HCT116 (cell line): Measurements from ENCODE around the gene UBAC2. TPM values are rescaled to one million over a fixed set of nuclear protein-coding genes. Genes with fewer than 3 reads are reported as not detected.

ENCODE experiments used
- ATAC-seq: fragments of 200-7000 bp; cut with Tn5 transposase; 2 replicates; pipeline ENCODE4 v1.9.1; 2020; ENCODE audit warnings: mild to moderate bottlenecking, moderate library complexity
- BruUV-seq: library from RNA; stranded (reverse); fragments of 400-500 nt; replicated peaks from 2 replicates; lab custom pipeline; 2021; lab: Mats Ljungman, UMichigan
- CTCF ChIA-PET: fragments of 300-600 bp; sonication (Branson Sonifier 250); formaldehyde crosslinking; loops from one replicate; lab custom pipeline; 2021; ENCODE audit warnings: antibody characterized with exemption; lab: Charles Lee
- POLR2A ChIA-PET: fragments of 300-600, 350-600 bp; sonication (Branson Sonifier 250); formaldehyde crosslinking; loops from one replicate; lab custom pipeline; 2021; ENCODE audit warnings: antibody characterized with exemption; lab: Charles Lee
- RAD21 ChIA-PET, 2 experiments: fragments of 300-600 bp; sonication (Branson Sonifier 250); formaldehyde crosslinking; loops; one replicate each; lab custom pipeline; 2023; ENCODE audit warnings: low total read pairs in 2 of 2; ENCODE audit not compliant: uncharacterized antibody in 2 of 2, unreplicated experiment in 2 of 2, low non-redundant PET in 1 of 2; lab: Charles Lee
- DNase-seq: peaks from one replicate; pipeline ENCODE4 v3.0.0-alpha.2; 2010; ENCODE audit warnings: low read depth, low spot score
- H2AFZ ChIP-seq: fragments of 200-600 bp; shearing (Covaris generic), sonication (generic); 2 replicates; pipeline ENCODE4 v1.6.1; 2017; ENCODE audit warnings: low read depth, mixed run types, mixed read lengths, antibody characterized with exemption, low read length; ENCODE audit not compliant: poor library complexity, severe bottlenecking
- H3K27ac ChIP-seq: 2 replicates; pipeline ENCODE4 v1.5.1; 2012; ENCODE audit warnings: low read depth, low read length
- H3K27me3 ChIP-seq: fragments of 200-600 bp; sonication (generic); 2 replicates; pipeline ENCODE4 v1.6.1; 2016; ENCODE audit warnings: mixed run types, low read length, mixed read lengths; ENCODE audit not compliant: insufficient read depth
- H3K36me3 ChIP-seq, 2 experiments: fragments of 200-500 bp in 1 of 2; fragments of 200-600 bp in 1 of 2; sonication (Bioruptor generic) in 1 of 2; sonication (generic) in 1 of 2; 2 replicates each; pipeline versions ENCODE4 v1.5.1 to v1.6.1; 2014 to 2016; ENCODE audit warnings: low read length in 2 of 2, inconsistent platforms in 1 of 2, mixed read lengths in 1 of 2, mixed run types in 1 of 2; ENCODE audit not compliant: insufficient read depth in 2 of 2, control insufficient read depth in 1 of 2
- H3K4me1 ChIP-seq, 2 experiments: fragments of 200-600 bp in 1 of 2; sonication (generic) in 1 of 2; 2 replicates each; pipeline versions ENCODE4 v1.5.1 to v1.6.1; 2012 to 2017; ENCODE audit warnings: low read length in 2 of 2, inconsistent platforms in 1 of 2, mild to moderate bottlenecking in 1 of 2, mixed read lengths in 1 of 2, mixed run types in 1 of 2, moderate library complexity in 1 of 2; ENCODE audit not compliant: insufficient read depth in 2 of 2, control insufficient read depth in 1 of 2
- H3K4me2 ChIP-seq: fragments of 200-600 bp; sonication (generic); 2 replicates; pipeline ENCODE4 v1.6.1; 2017; ENCODE audit warnings: mixed run types, low read length, mixed read lengths
- H3K4me3 ChIP-seq, 2 experiments: fragments of 200-600 bp in 1 of 2; sonication (generic) in 1 of 2; replicated peaks in 1 of 2; 2 replicates each; pipeline ENCODE4 v1.5.1; 2011 to 2016; ENCODE audit warnings: low read length in 2 of 2, control low read depth in 1 of 2, low read depth in 1 of 2, mild to moderate bottlenecking in 1 of 2, mixed read lengths in 1 of 2, mixed run types in 1 of 2
- H3K79me2 ChIP-seq: fragments of 200-600 bp; sonication (generic); 2 replicates; pipeline ENCODE4 v1.6.1; 2017; ENCODE audit warnings: mild to moderate bottlenecking, mixed run types, low read length, moderate library complexity, mixed read lengths; ENCODE audit not compliant: insufficient read depth
- H3K9ac ChIP-seq: fragments of 200-600 bp; sonication (generic); 2 replicates; pipeline ENCODE4 v1.6.1; 2016; ENCODE audit warnings: low read length, mixed read lengths
- H3K9me2 ChIP-seq: fragments of 200-600 bp; sonication (generic), shearing (Covaris generic); 2 replicates; pipeline ENCODE4 v1.6.1; 2017; ENCODE audit warnings: mixed run types, mild to moderate bottlenecking, moderate library complexity; ENCODE audit not compliant: insufficient read depth
- H3K9me3 ChIP-seq, 2 experiments: fragments of 200-500 bp in 1 of 2; fragments of 200-600 bp in 1 of 2; sonication (Bioruptor generic) in 1 of 2; sonication (generic) in 1 of 2; 2 replicates each; pipeline ENCODE4 v1.6.1; 2014 to 2017; ENCODE audit warnings: low read length in 2 of 2, mixed read lengths in 2 of 2, inconsistent platforms in 1 of 2, low read depth in 1 of 2, mild to moderate bottlenecking in 1 of 2, mixed run types in 1 of 2, moderate library complexity in 1 of 2; ENCODE audit not compliant: control insufficient read depth in 1 of 2, insufficient read depth in 1 of 2
- H4K20me1 ChIP-seq: fragments of 200-600 bp; sonication (generic), shearing (Covaris generic); 2 replicates; pipeline ENCODE4 v1.6.1; 2017; ENCODE audit warnings: mixed run types, mild to moderate bottlenecking, moderate library complexity; ENCODE audit not compliant: insufficient read depth
- CTCF ChIP-seq, 3 experiments: fragments of 200-600 bp in 1 of 3; sonication (generic) in 1 of 3; IDR thresholded peaks in 2 of 3; conservative IDR thresholded peaks in 1 of 3; 2 replicates each; pipeline ENCODE4 v1.5.1; 2012 to 2017; ENCODE audit warnings: low read depth in 2 of 3, low read length in 2 of 3, antibody characterized with exemption in 1 of 3, borderline replicate concordance in 1 of 3, control low read depth in 1 of 3, mild to moderate bottlenecking in 1 of 3, mixed read lengths in 1 of 3, mixed run types in 1 of 3, moderate library complexity in 1 of 3; ENCODE audit not compliant: insufficient read depth in 1 of 3
- EZH2 ChIP-seq: fragments of 200-600 bp; sonication (generic); IDR thresholded peaks from 2 replicates; pipeline ENCODE4 v1.6.1; 2017; ENCODE audit warnings: antibody characterized with exemption, mixed run types
- EZH2phosphoT487 ChIP-seq: fragments of 200-600 bp; IDR thresholded peaks from 2 replicates; pipeline ENCODE4 v1.6.1; 2018; ENCODE audit warnings: antibody characterized with exemption, borderline replicate concordance
- MAX ChIP-seq: IDR thresholded peaks from 2 replicates; pipeline ENCODE4 v1.6.1; 2012
- POLR2AphosphoS5 ChIP-seq: IDR thresholded peaks from 2 replicates; pipeline ENCODE4 v1.6.1; 2011; ENCODE audit warnings: mild to moderate bottlenecking, low read depth, low read length, moderate library complexity
- RAD21 ChIP-seq: IDR thresholded peaks from 2 replicates; pipeline ENCODE4 v1.6.1; 2012; ENCODE audit warnings: low read depth, mild to moderate bottlenecking
- SIN3A ChIP-seq: IDR thresholded peaks from 2 replicates; pipeline ENCODE4 v1.6.1; 2012; ENCODE audit warnings: low read depth
- SRF ChIP-seq: IDR thresholded peaks from 2 replicates; pipeline ENCODE4 v1.6.1; 2012; ENCODE audit warnings: low read depth
- ZBTB33 ChIP-seq: IDR thresholded peaks from 2 replicates; pipeline ENCODE4 v1.6.1; 2011; ENCODE audit warnings: mild to moderate bottlenecking, low read length, moderate library complexity; ENCODE audit not compliant: insufficient replicate concordance; ENCODE audit errors: extremely low read depth
- ZNF274 ChIP-seq: fragments of 200-500 bp; sonication (Bioruptor generic); IDR thresholded peaks from 2 replicates; pipeline ENCODE4 v1.6.1; 2014; ENCODE audit warnings: mild to moderate bottlenecking, low read depth, low read length, inconsistent platforms
- intact Hi-C: fragments of 100-400 bp; cut with micrococcal nuclease; formaldehyde crosslinking; loops from 2 replicates; pipeline ENCODE4 v1.10.0; 2022
- total RNA-seq: library from RNA; stranded (reverse); gene quantifications from one replicate; pipeline ENCODE4 v1.2.1, GENCODE V29; 2021; ENCODE audit not compliant: unreplicated experiment

The UBAC2 gene
- total RNA-seq, 1 experiment from 2014 or later, result 67.4 TPM

- H3K4me3 ChIP-seq, result no peak overlapping the region
- no peak overlapping the region for H3K9ac ChIP-seq
- no peak overlapping the region for H3K4me2 ChIP-seq
- H3K79me2 ChIP-seq, result no peaks in the 10 kb centered on the region
- DNase-seq (no peak), ATAC-seq (no peak)
- H4K20me1 ChIP-seq, result no peaks in the 10 kb centered on the region
- no TSS peak for BruUV-seq
- no peak overlapping the region for H2AFZ ChIP-seq
- H3K27ac ChIP-seq, result no peak overlapping the region
- ChIA-PET RAD21 (no interaction called here), CTCF (no interaction called here), POLR2A (no interaction called here)
- no peaks in the 10 kb centered on the region for H3K4me1 ChIP-seq
- no peaks in the 10 kb centered on the region for H3K36me3 ChIP-seq
- intact Hi-C loops, result no loop called here
- no peaks in the 10 kb centered on the region for H3K9me3 ChIP-seq
- no peaks in the 10 kb centered on the region for H3K9me2 ChIP-seq
- no peak for TF ChIP-seq CTCF (IDR thresholded peaks at IDR 0.05 in 2 of 3, conservative IDR thresholded peaks at IDR 0.05 in 1 of 3; ENCODE audit: borderline replicate concordance in 1 of 3, insufficient read depth in 1 of 3, low read depth in 2 of 3, low read length in 2 of 3)
- no peak for TF ChIP-seq ZBTB33
- TF ChIP-seq POLR2AphosphoS5, result no peak
- TF ChIP-seq MAX, result no peak
- no peak for TF ChIP-seq EZH2phosphoT487
- TF ChIP-seq SRF, result no peak
- no peak for TF ChIP-seq RAD21
- TF ChIP-seq ZNF274, result no peak
- TF ChIP-seq SIN3A, result no peak
- TF ChIP-seq EZH2, result no peak
- H3K27me3 ChIP-seq, result no peaks in the 10 kb centered on the region
These were observed 37.9 kb upstream of the UBAC2 start for GRCh38 chr13:99162567-99163361.
